Activated T-cell treated with anti-CD3 and anti-CD28 coated beads for 1 hour (primary cell): ENCODE data around the gene HEYL.
"Not testable (repeated sequence)": the region's sequence is repeated elsewhere in the genome, so short reads cannot be mapped to it uniquely, and the experiment has no call there.

ENCODE experiments used
- DNase-seq: peaks from one replicate; pipeline ENCODE4 v3.0.0-alpha.2; 2020; ENCODE audit warnings: low read depth

The HEYL gene

GRCh38 chr1:39603677-39604076 is 35.8 kb downstream of the HEYL start:
- DNase-seq: not testable (repeated sequence)

- not testable (repeated sequence) for DNase-seq
These were observed 37.7 kb downstream of the HEYL start for GRCh38 chr1:39601667-39602255.

- no peak for DNase-seq
These were observed 43.3 kb downstream of the HEYL start for GRCh38 chr1:39596163-39596562.

- no peak for DNase-seq
These were observed 46.1 kb downstream of the HEYL start for GRCh38 chr1:39593386-39593785.

- DNase-seq: no peak
These were observed 47.4 kb downstream of the HEYL start for GRCh38 chr1:39592069-39592468.

GRCh38 chr1:39590546-39590945 is 48.9 kb downstream of the HEYL start:
- DNase-seq: no peak

GRCh38 chr1:39585933-39586332 is 53.5 kb downstream of the HEYL start:
- no peak for DNase-seq

- DNase-seq: peak; percentile 20
These were observed 63.3 kb downstream of the HEYL start for GRCh38 chr1:39576016-39576657.

GRCh38 chr1:39575191-39576015 is 64.0 kb downstream of the HEYL start:
- DNase-seq: peak; percentile 34

- DNase-seq: no peak
These were observed 64.8 kb downstream of the HEYL start for GRCh38 chr1:39574646-39575045.
